ENCODE data around the gene EPB41. TPM values are rescaled to one million over a fixed set of nuclear protein-coding genes. Genes with fewer than 3 reads are reported as not detected.
"Not testable (repeated sequence)": the region's sequence is repeated elsewhere in the genome, so short reads cannot be mapped to it uniquely, and the experiment has no call there.

EPB41 gene
- total and polyA plus RNA-seq, 2 of the 4 experiments (the other 2 are of a cell fraction), result 4.6 to 10.0 TPM

DNA sequence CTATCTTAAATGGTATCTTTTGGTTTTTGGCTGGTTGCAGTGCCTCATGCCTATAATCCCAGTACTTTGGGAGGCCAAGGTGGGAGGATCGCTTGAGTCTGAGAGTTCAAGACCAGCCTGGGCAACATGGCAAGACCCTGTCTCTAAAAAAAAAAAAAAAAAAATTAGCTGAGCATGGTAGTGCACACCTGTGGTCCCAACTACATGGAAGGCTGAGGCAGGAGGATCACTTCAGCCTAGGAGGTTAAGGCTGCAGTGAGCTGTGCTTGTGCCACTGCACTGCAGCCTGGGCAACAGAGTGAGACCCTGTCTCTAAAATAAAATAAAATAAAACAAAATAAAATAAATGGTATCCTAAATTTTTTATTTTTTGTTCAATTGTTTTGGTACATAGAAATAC, 131.3 kb downstream of the EPB41 start:
- H3K14ac ChIP-seq (replicated peaks; ENCODE audit: low read depth, low read length); H2AK9ac ChIP-seq (replicated peaks; ENCODE audit: low read depth, low read length, poor library complexity); H4K5ac ChIP-seq (ENCODE audit: low read depth, low read length); H3K23ac ChIP-seq (ENCODE audit: low read depth, low read length); H4K20me1 ChIP-seq (ENCODE audit: insufficient read depth, low read length); H2AFZ ChIP-seq (replicated peaks; ENCODE audit: low read length, poor library complexity); H3K27ac ChIP-seq (ENCODE audit: insufficient read depth, low read length); H3K9me3 ChIP-seq (ENCODE audit: control insufficient read depth, insufficient read depth, low read length); H3K79me1 ChIP-seq (ENCODE audit: low read depth in 1 of 2, low read length in 2 of 2); H3K18ac ChIP-seq (ENCODE audit: low read depth, low read length); DNase-seq; H3K36me3 ChIP-seq (ENCODE audit: control insufficient read depth, insufficient read depth, low read length); in situ Hi-C loops (cut with MboI; ENCODE audit: low sequenced_read_pairs); H3K4ac ChIP-seq (ENCODE audit: low read depth, low read length); H3K4me3 ChIP-seq (ENCODE audit: insufficient read depth, low read depth, low read length); CTCF ChIA-PET; intact Hi-C loops (cut with micrococcal nuclease); H3K9ac ChIP-seq (ENCODE audit: low read depth, low read length); BruUV-seq (replicated peaks); H2BK120ac ChIP-seq (ENCODE audit: low read depth, low read length); H4K8ac ChIP-seq (ENCODE audit: low read depth in 2 of 2, low read length in 2 of 2); POLR2A ChIA-PET (ENCODE audit: unreplicated experiment); H3K4me2 ChIP-seq (ENCODE audit: low read depth, low read length); H2BK20ac ChIP-seq (ENCODE audit: low read depth, low read length); ATAC-seq (ENCODE audit: low read depth); H3K56ac ChIP-seq (ENCODE audit: extremely low read depth, insufficient read depth, low read length); H3K27me3 ChIP-seq (ENCODE audit: control insufficient read depth, insufficient read depth, low read length); H2AK5ac ChIP-seq (ENCODE audit: low read depth, low read length); H3K4me1 ChIP-seq (ENCODE audit: control insufficient read depth, insufficient read depth, low read length); dilution Hi-C loops (cut with HindIII; ENCODE audit: low sequenced_read_pairs, unreplicated experiment); H2BK5ac ChIP-seq (ENCODE audit: low read depth, low read length, poor library complexity, severe bottlenecking); H2BK15ac ChIP-seq (ENCODE audit: low read depth, low read length); H3K9me1 ChIP-seq (ENCODE audit: insufficient read depth, low read length); H4K91ac ChIP-seq (ENCODE audit: insufficient read depth, low read depth, low read length): not testable (repeated sequence)
- WGBS, 2 experiments (ENCODE audit: extremely low coverage in 2 of 2, insufficient read length in 1 of 2), result no CpG with 5 or more reads among the region's 1 CpG

All from IMR-90 (cell line).